ENCODE data around the gene ZNF609.

Gene ZNF609

DNA sequence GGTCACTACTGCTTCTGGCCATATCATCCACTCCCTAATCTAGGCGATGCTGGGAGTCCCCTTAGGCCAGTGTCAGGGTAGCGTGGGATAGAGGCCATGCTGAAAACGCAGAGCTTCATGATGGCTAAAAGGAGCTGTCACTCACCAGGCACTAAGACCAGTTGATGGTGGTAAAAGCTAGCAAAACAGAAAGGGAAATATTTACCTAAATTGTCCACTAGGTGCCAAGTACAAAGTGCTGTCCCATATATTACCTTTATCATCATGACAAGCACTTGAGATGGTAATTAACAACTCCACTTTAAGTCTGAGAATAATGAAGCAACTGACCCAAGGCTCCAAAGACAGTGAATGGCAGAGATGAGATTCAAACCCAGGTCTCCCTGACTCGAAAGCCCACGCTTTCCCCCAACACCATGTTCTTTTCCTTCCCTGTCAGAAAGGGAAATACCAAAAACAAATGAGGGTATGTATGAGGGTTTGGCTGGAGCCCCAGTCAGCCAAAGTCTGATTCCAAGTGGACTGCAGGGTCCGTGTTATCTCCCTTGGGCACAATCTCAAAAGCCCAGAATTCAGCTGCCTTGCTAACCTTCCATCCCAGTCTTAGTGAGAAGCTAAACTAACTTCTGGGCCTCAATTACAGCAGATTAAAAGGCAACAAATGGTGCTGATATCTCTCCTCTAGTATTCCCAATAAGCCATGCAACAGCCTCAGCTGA, 230.4 kb downstream of the ZNF609 start:
- Histone ChIP-seq H3K27me3 (ENCODE audit: low read depth, low read length) (no peaks in the 10 kb centered on the region), H3K9me3 (ENCODE audit: insufficient read depth, low read length) (no peaks in the 10 kb centered on the region), H3K79me2 (ENCODE audit: low read length) (peaks cover 20% of the 10 kb centered on the region), H4K20me1 (ENCODE audit: insufficient read depth, low read length) (peaks cover 17% of the 10 kb centered on the region), H3K36me3 (replicated peaks; ENCODE audit: low read depth, low read length) (peaks cover 50% of the 10 kb centered on the region), H3K4me2 (ENCODE audit: low read length) (no peak overlapping the region), H3K4me1 (ENCODE audit: low read length) (peaks cover 11% of the 10 kb centered on the region), H2AFZ (ENCODE audit: low read depth, low read length) (no peak overlapping the region), H3K27ac (ENCODE audit: low read length) (no peak overlapping the region), H3K4me3 (ENCODE audit: low read length) (no peak overlapping the region), H3K9ac (ENCODE audit: low read length) (no peak overlapping the region)
- no peak for TF ChIP-seq CTCF (IDR thresholded peaks at IDR 0.05; ENCODE audit: low read depth, low read length)
- TF ChIP-seq EZH2phosphoT487 (IDR thresholded peaks at IDR 0.05; ENCODE audit: low read depth): no peak

GRCh38 chr15:64691896-64692565, 231.7 kb downstream of the ZNF609 start:
- peaks cover 28% of the 10 kb centered on the region for H4K20me1 ChIP-seq (ENCODE audit: insufficient read depth, low read length)
- peaks cover 46% of the 10 kb centered on the region for H3K36me3 ChIP-seq (replicated peaks; ENCODE audit: low read depth, low read length)
- no peak overlapping the region for H3K9ac ChIP-seq (ENCODE audit: low read length)

DNA sequence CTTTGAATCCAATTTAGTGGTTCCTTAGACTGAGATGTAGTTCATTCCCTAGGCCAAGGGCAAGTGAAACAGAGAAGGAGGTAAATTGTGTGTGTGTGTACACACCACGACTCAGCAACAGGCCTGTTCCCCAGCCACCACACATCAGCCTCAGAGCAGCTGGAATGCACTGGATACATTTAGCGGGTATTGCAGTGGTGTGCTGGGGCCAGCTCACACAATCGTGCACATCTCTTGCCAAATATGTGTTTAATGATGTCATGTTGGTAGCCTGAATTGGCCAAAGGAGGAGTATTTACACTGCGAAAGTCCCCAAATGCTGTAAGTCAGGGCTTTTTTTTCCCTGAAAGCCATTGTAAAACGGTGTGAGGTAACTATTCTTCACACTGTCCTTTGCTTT, 232.8 kb downstream of the ZNF609 start:
- no peak overlapping the region for H3K4me3 ChIP-seq (ENCODE audit: low read length)
- no peaks in the 10 kb centered on the region for H3K9me3 ChIP-seq (ENCODE audit: insufficient read depth, low read length)
- H3K79me2 ChIP-seq (ENCODE audit: low read length): peaks cover 40% of the 10 kb centered on the region
- H3K9ac ChIP-seq (ENCODE audit: low read length): no peak overlapping the region
- peaks cover 15% of the 10 kb centered on the region for H3K4me1 ChIP-seq (ENCODE audit: low read length)
- no peaks in the 10 kb centered on the region for H3K27me3 ChIP-seq (ENCODE audit: low read depth, low read length)
- peaks cover 35% of the 10 kb centered on the region for H4K20me1 ChIP-seq (ENCODE audit: insufficient read depth, low read length)
- H2AFZ ChIP-seq (ENCODE audit: low read depth, low read length): no peak overlapping the region
- TF ChIP-seq CTCF (IDR thresholded peaks at IDR 0.05; ENCODE audit: low read depth, low read length) (no peak), EZH2phosphoT487 (IDR thresholded peaks at IDR 0.05; ENCODE audit: low read depth) (no peak)
- peaks cover 35% of the 10 kb centered on the region for H3K36me3 ChIP-seq (replicated peaks; ENCODE audit: low read depth, low read length)
- H3K4me2 ChIP-seq (ENCODE audit: low read length): no peak overlapping the region
- no peak overlapping the region for H3K27ac ChIP-seq (ENCODE audit: low read length)

More at GRCh38 chr15:64691896-64692565, 231.7 kb downstream of the ZNF609 start:
- H3K9me3 ChIP-seq (ENCODE audit: insufficient read depth, low read length): no peaks in the 10 kb centered on the region
- peaks cover 31% of the 10 kb centered on the region for H3K79me2 ChIP-seq (ENCODE audit: low read length)
- TF ChIP-seq CTCF (IDR thresholded peaks at IDR 0.05; ENCODE audit: low read depth, low read length) (no peak), EZH2phosphoT487 (IDR thresholded peaks at IDR 0.05; ENCODE audit: low read depth) (no peak)
- no peak overlapping the region for H3K27ac ChIP-seq (ENCODE audit: low read length)
- no peak overlapping the region for H3K4me2 ChIP-seq (ENCODE audit: low read length)
- H3K4me3 ChIP-seq (ENCODE audit: low read length): no peak overlapping the region
- no peaks in the 10 kb centered on the region for H3K27me3 ChIP-seq (ENCODE audit: low read depth, low read length)
- no peak overlapping the region for H2AFZ ChIP-seq (ENCODE audit: low read depth, low read length)
- peaks cover 15% of the 10 kb centered on the region for H3K4me1 ChIP-seq (ENCODE audit: low read length)

- TF ChIP-seq EZH2phosphoT487 (IDR thresholded peaks at IDR 0.05; ENCODE audit: low read depth) (no peak), CTCF (IDR thresholded peaks at IDR 0.05; ENCODE audit: low read depth, low read length) (no peak)
- H3K4me1 ChIP-seq (ENCODE audit: low read length): peaks cover 15% of the 10 kb centered on the region
- H3K9ac ChIP-seq (ENCODE audit: low read length): no peak overlapping the region
- H2AFZ ChIP-seq (ENCODE audit: low read depth, low read length): no peak overlapping the region
- no peak overlapping the region for H3K4me2 ChIP-seq (ENCODE audit: low read length)
- no peak overlapping the region for H3K4me3 ChIP-seq (ENCODE audit: low read length)
- no peaks in the 10 kb centered on the region for H3K9me3 ChIP-seq (ENCODE audit: insufficient read depth, low read length)
- H4K20me1 ChIP-seq (ENCODE audit: insufficient read depth, low read length): peaks cover 51% of the 10 kb centered on the region
- peaks cover 27% of the 10 kb centered on the region for H3K36me3 ChIP-seq (replicated peaks; ENCODE audit: low read depth, low read length)
- H3K79me2 ChIP-seq (ENCODE audit: low read length): peaks cover 55% of the 10 kb centered on the region
- H3K27ac ChIP-seq (ENCODE audit: low read length): no peak overlapping the region
- H3K27me3 ChIP-seq (ENCODE audit: low read depth, low read length): no peaks in the 10 kb centered on the region
Measured at GRCh38 chr15:64694816-64695215, 234.4 kb downstream of the ZNF609 start.
